ENCODE measurements around the gene USH2A. TPM values are rescaled to one million over a fixed set of nuclear protein-coding genes. Genes with fewer than 3 reads are reported as not detected.

USH2A gene
- total RNA-seq, 6 experiments from 2014 or later: 0.19 to 1.8 (median 0.81) TPM

DNA sequence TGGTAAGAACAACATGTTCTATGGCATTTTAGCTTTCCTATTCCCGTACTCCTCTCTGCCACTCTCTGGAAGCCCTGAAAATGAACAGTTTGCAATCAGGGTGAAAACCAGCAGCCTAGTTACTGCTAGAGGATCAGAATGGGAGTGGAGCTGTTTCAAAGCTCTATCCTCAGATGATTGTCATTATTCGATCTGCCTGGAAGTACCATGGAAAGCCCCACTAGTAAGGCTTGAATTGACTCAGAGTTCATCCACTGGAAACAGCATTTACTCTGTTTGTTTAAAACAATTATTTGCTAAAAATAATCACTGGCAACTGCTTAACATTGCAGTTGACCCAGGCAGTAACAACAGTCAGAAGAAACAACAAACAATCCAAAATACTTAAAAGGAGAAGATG lies 91.2 kb downstream of the USH2A start:
- Histone ChIP-seq H3K27me3 (no peaks in the 10 kb centered on the region), H3K4me3 (no peak overlapping the region), H3K27ac (no peak overlapping the region), H3K4me1 (no peaks in the 10 kb centered on the region), H3K36me3 (no peaks in the 10 kb centered on the region), H3K9me3 (no peaks in the 10 kb centered on the region)
- ATAC-seq (no peak), DNase-seq (no peak)
- TF ChIP-seq POLR2A (IDR thresholded peaks at IDR 0.05): no peak
- TF ChIP-seq, protein P1, sequence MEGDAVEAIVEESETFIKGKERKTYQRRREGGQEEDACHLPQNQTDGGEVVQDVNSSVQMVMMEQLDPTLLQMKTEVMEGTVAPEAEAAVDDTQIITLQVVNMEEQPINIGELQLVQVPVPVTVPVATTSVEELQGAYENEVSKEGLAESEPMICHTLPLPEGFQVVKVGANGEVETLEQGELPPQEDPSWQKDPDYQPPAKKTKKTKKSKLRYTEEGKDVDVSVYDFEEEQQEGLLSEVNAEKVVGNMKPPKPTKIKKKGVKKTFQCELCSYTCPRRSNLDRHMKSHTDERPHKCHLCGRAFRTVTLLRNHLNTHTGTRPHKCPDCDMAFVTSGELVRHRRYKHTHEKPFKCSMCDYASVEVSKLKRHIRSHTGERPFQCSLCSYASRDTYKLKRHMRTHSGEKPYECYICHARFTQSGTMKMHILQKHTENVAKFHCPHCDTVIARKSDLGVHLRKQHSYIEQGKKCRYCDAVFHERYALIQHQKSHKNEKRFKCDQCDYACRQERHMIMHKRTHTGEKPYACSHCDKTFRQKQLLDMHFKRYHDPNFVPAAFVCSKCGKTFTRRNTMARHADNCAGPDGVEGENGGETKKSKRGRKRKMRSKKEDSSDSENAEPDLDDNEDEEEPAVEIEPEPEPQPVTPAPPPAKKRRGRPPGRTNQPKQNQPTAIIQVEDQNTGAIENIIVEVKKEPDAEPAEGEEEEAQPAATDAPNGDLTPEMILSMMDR (IDR thresholded peaks at IDR 0.05): no peak
- 46% methylated on average over 2 of the region's 2 CpGs for WGBS (ENCODE audit: insufficient coverage, low coverage, low lambda C conversion rate, missing lambda C conversion rate)
- intact Hi-C loops (cut with DNase I): no loop called here

DNA sequence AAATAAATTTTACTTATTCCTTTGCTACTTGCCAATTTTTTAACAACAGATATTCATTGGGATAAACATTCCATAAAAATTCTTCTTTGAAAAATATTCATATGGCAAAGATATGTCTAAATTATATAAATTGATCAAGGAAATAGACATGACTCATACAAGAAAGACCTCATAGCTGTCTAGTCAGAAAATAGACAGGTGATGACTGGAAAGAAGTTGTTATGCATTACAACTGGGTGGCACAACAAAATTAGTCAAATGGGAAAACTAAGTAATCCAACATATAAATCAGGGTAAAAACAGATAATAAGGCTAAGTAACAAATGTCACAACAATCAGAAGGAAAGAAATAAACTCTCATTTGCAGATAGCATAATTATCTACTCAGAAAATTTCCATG lies 92.0 kb downstream of the USH2A start:
- no peak for ATAC-seq
- Histone ChIP-seq H3K36me3 (no peaks in the 10 kb centered on the region), H3K4me3 (no peak overlapping the region), H3K27ac (no peak overlapping the region), H3K4me1 (no peaks in the 10 kb centered on the region), H3K9me3 (no peaks in the 10 kb centered on the region), H3K27me3 (no peaks in the 10 kb centered on the region)
- intact Hi-C loops (cut with DNase I): no loop called here
- DNase-seq: no peak
- no peak for TF ChIP-seq POLR2A (IDR thresholded peaks at IDR 0.05)

DNA sequence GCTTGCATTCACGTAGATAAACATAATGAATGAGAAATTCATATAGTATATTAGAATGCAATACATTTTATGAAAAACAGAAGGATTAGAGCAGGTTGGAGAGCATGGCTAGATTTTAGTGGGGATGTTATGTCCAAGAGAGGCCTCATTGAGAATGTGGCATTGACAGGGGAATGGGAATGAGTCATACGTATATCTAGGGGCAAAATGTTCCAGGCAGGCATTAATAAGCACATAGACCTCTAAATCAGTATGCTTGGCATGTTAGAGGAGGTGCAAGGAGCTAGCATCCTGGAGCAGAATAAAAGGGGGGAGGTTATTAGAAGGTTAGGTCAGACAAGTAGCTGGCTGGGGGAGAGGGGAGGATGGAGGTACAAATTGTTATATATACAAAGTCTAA lies 93.0 kb downstream of the USH2A start:
- H3K27ac ChIP-seq: no peak overlapping the region
- H3K9me3 ChIP-seq: no peaks in the 10 kb centered on the region
- no peak for DNase-seq
- TF ChIP-seq, protein P1 (IDR thresholded peaks at IDR 0.05): no peak
- TF ChIP-seq POLR2A (IDR thresholded peaks at IDR 0.05): no peak
- H3K36me3 ChIP-seq: no peaks in the 10 kb centered on the region
- H3K27me3 ChIP-seq: no peaks in the 10 kb centered on the region
- H3K4me3 ChIP-seq: no peak overlapping the region
- intact Hi-C loops (cut with DNase I): no loop called here
- ATAC-seq: no peak
- 47% methylated on average over 2 of the region's 2 CpGs for WGBS (ENCODE audit: insufficient coverage, low coverage, low lambda C conversion rate, missing lambda C conversion rate)
- H3K4me1 ChIP-seq: no peaks in the 10 kb centered on the region

DNA sequence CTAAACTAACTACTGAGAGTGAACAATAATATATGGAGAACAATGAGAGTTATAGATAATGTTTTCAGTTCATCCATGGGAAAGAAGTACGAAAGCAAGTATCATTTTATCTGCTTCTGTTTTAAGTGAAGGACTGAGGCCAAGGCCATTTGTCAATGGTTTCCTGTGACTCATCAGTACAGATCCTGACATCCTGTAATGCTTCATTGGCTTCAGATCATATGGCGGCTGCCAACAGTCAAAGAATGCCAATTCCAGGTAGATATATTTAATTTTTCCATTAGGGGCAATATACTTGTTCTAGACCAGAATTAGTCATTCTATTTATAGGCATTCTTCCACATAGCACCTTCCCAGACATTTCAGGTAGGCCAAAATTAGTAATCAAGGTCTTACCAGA lies 97.3 kb downstream of the USH2A start:
- no peak overlapping the region for H3K4me3 ChIP-seq
- H3K27me3 ChIP-seq: no peaks in the 10 kb centered on the region
- intact Hi-C loops (cut with DNase I): no loop called here
- no peak for ATAC-seq
- WGBS (ENCODE audit: insufficient coverage, low coverage, low lambda C conversion rate, missing lambda C conversion rate): 64% methylated on average over 2 of the region's 2 CpGs
- H3K27ac ChIP-seq: no peak overlapping the region
- no peaks in the 10 kb centered on the region for H3K9me3 ChIP-seq
- TF ChIP-seq POLR2A (IDR thresholded peaks at IDR 0.05): no peak
- TF ChIP-seq, protein P1 (IDR thresholded peaks at IDR 0.05): no peak
- no peaks in the 10 kb centered on the region for H3K36me3 ChIP-seq
- DNase-seq: no peak
- H3K4me1 ChIP-seq: no peaks in the 10 kb centered on the region

DNA sequence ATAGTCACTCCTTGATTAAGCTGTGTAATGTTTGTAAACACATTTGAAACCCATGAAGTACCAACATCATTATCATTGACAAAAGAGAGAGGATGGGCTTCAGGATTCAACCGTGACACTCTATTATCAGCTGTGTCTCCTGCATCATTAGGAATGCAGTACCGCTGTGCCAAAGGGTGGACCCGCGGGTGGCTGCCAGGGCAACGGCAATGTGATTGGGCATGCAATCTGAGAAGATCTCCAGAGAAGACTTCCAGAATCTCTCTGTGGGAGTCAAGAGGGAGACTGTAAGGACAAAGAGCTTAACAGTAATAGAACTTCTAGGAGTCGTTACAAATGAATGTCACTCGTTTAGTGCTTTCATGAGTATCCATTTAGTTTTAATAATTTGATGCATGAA lies 97.9 kb downstream of the USH2A start:
- intact Hi-C loops (cut with DNase I): no loop called here
- TF ChIP-seq POLR2A (IDR thresholded peaks at IDR 0.05): no peak
- TF ChIP-seq, protein P1 (IDR thresholded peaks at IDR 0.05): no peak
- Histone ChIP-seq H3K9me3 (no peaks in the 10 kb centered on the region), H3K27ac (no peak overlapping the region), H3K36me3 (no peaks in the 10 kb centered on the region), H3K4me3 (no peak overlapping the region), H3K27me3 (no peaks in the 10 kb centered on the region), H3K4me1 (no peaks in the 10 kb centered on the region)
- ATAC-seq (no peak), DNase-seq (no peak)
- 85% methylated on average over 6 of the region's 7 CpGs for WGBS (ENCODE audit: insufficient coverage, low coverage, low lambda C conversion rate, missing lambda C conversion rate)
